GM12801 (cell line): ENCODE results near the gene GPRC5B.

Experiments
- CTCF ChIP-seq: IDR thresholded peaks from one replicate; pipeline ENCODE4 v1.5.1; 2011; ENCODE audit warnings: control low read depth; ENCODE audit not compliant: insufficient read length; ENCODE audit errors: extremely low read depth

GPRC5B gene

GRCh38 chr16:19841184-19841583 is 43.5 kb downstream of the GPRC5B start:
- TF ChIP-seq CTCF = no peak

DNA sequence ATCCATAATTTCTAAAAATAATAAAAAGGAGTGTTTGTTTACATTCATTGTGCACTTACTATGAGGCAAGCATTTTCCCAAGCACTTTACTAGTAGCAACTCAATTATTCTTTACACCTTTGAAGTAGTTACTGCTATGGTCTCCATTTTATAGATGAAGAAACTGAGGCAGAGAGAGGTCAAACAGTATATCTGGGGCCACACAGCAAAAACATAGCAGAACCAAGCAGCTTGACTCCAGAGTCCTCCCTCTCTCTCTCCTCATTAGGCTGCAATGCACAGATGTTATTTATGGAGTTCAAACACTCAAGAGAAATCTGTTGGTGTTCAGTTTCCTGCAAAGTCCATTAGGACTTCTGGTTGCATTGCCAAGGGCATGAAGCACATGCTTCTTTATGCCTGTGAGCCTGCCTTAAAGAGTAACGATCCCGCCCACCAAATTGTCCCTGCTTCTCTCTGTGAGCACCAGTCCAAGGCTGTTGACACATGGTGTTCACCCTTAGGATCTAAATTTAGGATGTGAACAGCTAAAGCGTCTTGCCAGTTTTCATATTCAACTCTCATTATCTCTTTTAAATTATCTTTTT is 44.0 kb downstream of the GPRC5B start:
- no peak for TF ChIP-seq CTCF

GRCh38 chr16:19837984-19838707 is 46.5 kb downstream of the GPRC5B start:
- no peak for TF ChIP-seq CTCF

GRCh38 chr16:19837331-19837980 is 47.2 kb downstream of the GPRC5B start:
- no peak for TF ChIP-seq CTCF

DNA sequence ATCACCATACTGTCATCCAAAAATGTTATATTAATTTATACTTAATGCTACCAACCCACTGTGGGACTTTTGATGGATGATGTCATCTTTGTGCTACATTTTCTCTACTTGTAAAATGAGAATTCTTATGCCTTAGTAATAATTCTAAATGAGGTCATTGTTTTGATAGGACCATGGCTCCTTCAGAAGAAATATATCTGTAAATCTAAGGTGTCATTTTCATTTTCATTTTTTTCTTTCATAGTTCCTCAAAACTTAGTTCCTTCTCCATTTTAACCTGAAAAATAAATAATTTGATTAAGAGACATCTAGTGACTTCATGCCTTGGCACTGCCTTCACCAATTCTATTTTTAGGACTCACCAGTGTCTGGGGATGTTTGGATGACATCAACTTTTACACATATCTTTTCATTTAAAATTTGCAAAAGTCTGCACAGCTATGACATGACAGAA is 48.7 kb downstream of the GPRC5B start:
- TF ChIP-seq CTCF = no peak

- TF ChIP-seq CTCF = no peak
These were observed 49.5 kb downstream of the GPRC5B start for GRCh38 chr16:19835196-19835595.

DNA sequence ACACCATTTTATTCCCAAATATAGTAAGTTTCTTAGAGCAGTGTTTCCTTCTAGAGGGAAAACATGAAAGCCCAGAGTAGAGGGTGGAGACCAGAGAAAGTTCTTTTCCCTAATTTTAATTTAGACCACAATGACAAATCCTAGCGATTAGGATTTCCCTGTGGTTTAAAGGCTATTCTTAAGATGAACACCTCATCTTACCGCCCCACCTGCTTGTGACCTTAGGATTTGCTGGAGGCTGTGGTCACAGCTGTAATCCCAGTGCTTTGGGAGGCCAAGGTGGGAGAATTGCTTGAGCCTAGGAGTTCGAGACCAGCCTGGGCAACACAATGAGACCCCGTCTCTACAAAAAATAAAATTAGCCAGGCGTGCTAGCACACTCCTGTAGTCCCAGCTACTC is 51.1 kb downstream of the GPRC5B start:
- TF ChIP-seq CTCF = no peak
